ENCODE measurements around the gene ATP6V1G1. TPM values are rescaled to one million over a fixed set of nuclear protein-coding genes. Genes with fewer than 3 reads are reported as not detected.

ATP6V1G1 gene
- total and polyA plus RNA-seq, 2 of the 13 experiments (the other 11 are each of a cell fraction or from before 2014, with no cell fraction given): 108 to 158 TPM

DNA sequence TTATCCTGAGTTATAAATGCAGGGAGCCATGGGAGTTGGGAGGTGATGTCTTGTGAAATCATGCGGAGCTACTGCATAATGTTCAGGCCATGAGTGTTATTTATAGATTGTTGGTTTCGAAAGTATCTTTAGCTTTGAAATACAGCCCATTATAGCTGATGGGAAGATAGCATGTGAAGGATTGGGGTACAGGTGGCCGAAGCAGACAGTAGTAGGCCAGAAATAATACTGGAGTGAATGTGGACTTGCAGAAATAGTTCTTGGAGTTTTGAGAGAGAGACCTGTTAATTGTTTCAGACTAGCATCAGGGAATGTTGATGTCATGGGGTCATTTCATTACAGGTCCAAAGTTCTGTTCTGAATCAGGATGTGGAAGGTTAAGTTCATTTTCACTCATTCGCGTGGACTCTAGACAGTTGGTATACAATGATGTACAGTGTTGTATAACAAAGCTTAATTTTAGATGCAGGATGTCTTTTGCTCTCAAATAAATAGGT, 3.8 kb downstream of the ATP6V1G1 start (continued):
- TF ChIP-seq, protein P1, sequence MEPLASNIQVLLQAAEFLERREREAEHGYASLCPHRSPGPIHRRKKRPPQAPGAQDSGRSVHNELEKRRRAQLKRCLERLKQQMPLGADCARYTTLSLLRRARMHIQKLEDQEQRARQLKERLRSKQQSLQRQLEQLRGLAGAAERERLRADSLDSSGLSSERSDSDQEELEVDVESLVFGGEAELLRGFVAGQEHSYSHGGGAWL (CRISPR knock-in tag; IDR thresholded peaks at IDR 0.05): no peak
- TF ChIP-seq REL (CRISPR knock-in tag; conservative IDR thresholded peaks at IDR 0.05) (no peak), ZNF644 (CRISPR knock-in tag; IDR thresholded peaks at IDR 0.05; ENCODE audit: low read depth) (no peak), HMG20A (CRISPR knock-in tag; IDR thresholded peaks at IDR 0.05; ENCODE audit: borderline replicate concordance) (peak; percentile 53; the same call in 1 of the 2 replicates), NR2F1 (CRISPR knock-in tag; IDR thresholded peaks at IDR 0.05) (peak; percentile 48 to 85; a peak in 3 of 4 replicates), PCBP2 (optimal IDR thresholded peaks at IDR 0.05; ENCODE audit: low read depth, low read length, poor library complexity, severe bottlenecking) (no peak), NFIB (CRISPR knock-in tag; IDR thresholded peaks at IDR 0.05; ENCODE audit: borderline replicate concordance) (no peak), CC2D1A (CRISPR knock-in tag; IDR thresholded peaks at IDR 0.05) (no peak), EHMT2 (IDR thresholded peaks at IDR 0.05; ENCODE audit: borderline replicate concordance, low read depth, low read length) (no peak), ZKSCAN5 (CRISPR knock-in tag; IDR thresholded peaks at IDR 0.05) (no peak), ERF (CRISPR knock-in tag; IDR thresholded peaks at IDR 0.05) (no peak), AHR (CRISPR knock-in tag; IDR thresholded peaks at IDR 0.05) (no peak), ZNF33A (CRISPR knock-in tag; IDR thresholded peaks at IDR 0.05; ENCODE audit: borderline replicate concordance) (no peak), ZNF136 (CRISPR knock-in tag; IDR thresholded peaks at IDR 0.05; ENCODE audit: low read depth) (no peak), MEF2D (CRISPR knock-in tag; IDR thresholded peaks at IDR 0.05) (peak; percentile 90), JUN (CRISPR knock-in tag; IDR thresholded peaks at IDR 0.05) (peak; percentile 44; the same call in 1 of the 2 replicates), POGZ (CRISPR knock-in tag; IDR thresholded peaks at IDR 0.05) (no peak), NR2C2 (CRISPR knock-in tag; IDR thresholded peaks at IDR 0.05; ENCODE audit: borderline replicate concordance) (peak; percentile 48), NR2F6 (IDR thresholded peaks at IDR 0.05) (peak; percentile 71), NR2F6 (CRISPR knock-in tag; IDR thresholded peaks at IDR 0.05) (peak; percentile 85), FOXK1 (CRISPR knock-in tag; IDR thresholded peaks at IDR 0.05; ENCODE audit: borderline replicate concordance, low read depth) (peak; percentile 71; the same call in 1 of the 2 replicates), ARHGAP35 (CRISPR knock-in tag; IDR thresholded peaks at IDR 0.05; ENCODE audit: borderline replicate concordance) (no peak)
- TF ChIP-seq, protein P2, sequence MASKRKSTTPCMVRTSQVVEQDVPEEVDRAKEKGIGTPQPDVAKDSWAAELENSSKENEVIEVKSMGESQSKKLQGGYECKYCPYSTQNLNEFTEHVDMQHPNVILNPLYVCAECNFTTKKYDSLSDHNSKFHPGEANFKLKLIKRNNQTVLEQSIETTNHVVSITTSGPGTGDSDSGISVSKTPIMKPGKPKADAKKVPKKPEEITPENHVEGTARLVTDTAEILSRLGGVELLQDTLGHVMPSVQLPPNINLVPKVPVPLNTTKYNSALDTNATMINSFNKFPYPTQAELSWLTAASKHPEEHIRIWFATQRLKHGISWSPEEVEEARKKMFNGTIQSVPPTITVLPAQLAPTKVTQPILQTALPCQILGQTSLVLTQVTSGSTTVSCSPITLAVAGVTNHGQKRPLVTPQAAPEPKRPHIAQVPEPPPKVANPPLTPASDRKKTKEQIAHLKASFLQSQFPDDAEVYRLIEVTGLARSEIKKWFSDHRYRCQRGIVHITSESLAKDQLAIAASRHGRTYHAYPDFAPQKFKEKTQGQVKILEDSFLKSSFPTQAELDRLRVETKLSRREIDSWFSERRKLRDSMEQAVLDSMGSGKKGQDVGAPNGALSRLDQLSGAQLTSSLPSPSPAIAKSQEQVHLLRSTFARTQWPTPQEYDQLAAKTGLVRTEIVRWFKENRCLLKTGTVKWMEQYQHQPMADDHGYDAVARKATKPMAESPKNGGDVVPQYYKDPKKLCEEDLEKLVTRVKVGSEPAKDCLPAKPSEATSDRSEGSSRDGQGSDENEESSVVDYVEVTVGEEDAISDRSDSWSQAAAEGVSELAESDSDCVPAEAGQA (IDR thresholded peaks at IDR 0.05; ENCODE audit: low read depth): no peak
- TF ChIP-seq, protein P2 (CRISPR knock-in tag; IDR thresholded peaks at IDR 0.05; ENCODE audit: borderline replicate concordance): no peak
- TF ChIP-seq, protein P3, sequence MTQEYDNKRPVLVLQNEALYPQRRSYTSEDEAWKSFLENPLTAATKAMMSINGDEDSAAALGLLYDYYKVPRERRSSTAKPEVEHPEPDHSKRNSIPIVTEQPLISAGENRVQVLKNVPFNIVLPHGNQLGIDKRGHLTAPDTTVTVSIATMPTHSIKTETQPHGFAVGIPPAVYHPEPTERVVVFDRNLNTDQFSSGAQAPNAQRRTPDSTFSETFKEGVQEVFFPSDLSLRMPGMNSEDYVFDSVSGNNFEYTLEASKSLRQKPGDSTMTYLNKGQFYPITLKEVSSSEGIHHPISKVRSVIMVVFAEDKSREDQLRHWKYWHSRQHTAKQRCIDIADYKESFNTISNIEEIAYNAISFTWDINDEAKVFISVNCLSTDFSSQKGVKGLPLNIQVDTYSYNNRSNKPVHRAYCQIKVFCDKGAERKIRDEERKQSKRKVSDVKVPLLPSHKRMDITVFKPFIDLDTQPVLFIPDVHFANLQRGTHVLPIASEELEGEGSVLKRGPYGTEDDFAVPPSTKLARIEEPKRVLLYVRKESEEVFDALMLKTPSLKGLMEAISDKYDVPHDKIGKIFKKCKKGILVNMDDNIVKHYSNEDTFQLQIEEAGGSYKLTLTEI (CRISPR knock-in tag; conservative IDR thresholded peaks at IDR 0.05): no peak
